ENCODE measurements around the gene SVIL. TPM values are rescaled to one million over a fixed set of nuclear protein-coding genes. Genes with fewer than 3 reads are reported as not detected.
"Not testable (repeated sequence)": the region's sequence is repeated elsewhere in the genome, so short reads cannot be mapped to it uniquely, and the experiment has no call there.

Gene SVIL
- total RNA-seq, 1 experiment from 2014 or later = 147 TPM

DNA sequence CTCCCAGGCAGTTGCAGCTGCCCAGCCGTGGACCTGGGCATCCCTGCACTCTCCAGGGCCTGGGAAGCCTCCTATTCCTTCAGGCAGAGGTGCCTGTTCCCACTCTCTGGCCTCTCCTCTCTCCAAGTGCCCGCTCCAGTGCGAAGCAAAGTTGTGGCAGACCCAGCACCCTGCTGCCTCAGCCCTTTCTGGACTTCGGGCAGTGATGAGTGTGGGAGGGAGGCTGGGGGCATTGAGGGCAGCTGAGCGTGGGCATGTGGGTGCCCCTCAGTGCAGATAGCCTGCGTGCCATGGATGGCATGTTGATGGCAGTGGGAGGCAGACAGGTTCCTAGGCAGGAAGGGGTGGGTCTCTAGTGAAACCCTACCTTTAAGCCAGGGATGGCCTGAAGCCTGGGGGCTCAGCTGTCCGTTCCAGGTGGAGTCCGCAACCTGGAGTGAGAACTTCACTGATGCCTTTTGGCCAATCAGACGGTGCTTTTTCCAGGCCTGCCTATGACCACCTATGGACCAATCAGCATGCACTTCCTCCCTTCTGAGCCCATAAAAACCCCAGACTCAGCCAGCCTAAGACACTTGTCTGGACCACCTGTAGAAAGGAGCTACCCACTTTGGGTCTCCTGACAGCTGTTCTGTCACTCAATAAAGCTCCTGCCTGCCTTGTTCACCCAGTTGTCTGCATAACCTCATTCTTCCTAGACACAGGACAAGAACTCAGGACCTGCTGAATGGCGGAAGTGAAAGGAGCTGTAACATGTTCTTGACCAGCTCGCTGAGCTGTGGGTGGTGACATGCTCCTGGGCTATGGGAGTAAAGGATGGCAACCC lies 26.1 kb downstream of the SVIL start:
- intact Hi-C loops (cut with micrococcal nuclease; ENCODE audit: unreplicated experiment) = no loop called here
- CTCF ChIA-PET = interaction anchor here (0.6 kb wide), 2 partner anchors 15 to 391 kb away, joined by 3 read pairs; no protein-coding TSS in a partner anchor
- H3K4me3 Mint-ChIP-seq (ENCODE audit: low read depth, unreplicated experiment) = no peak overlapping the region
- DNase-seq = no peak
- TF ChIP-seq, protein P1, sequence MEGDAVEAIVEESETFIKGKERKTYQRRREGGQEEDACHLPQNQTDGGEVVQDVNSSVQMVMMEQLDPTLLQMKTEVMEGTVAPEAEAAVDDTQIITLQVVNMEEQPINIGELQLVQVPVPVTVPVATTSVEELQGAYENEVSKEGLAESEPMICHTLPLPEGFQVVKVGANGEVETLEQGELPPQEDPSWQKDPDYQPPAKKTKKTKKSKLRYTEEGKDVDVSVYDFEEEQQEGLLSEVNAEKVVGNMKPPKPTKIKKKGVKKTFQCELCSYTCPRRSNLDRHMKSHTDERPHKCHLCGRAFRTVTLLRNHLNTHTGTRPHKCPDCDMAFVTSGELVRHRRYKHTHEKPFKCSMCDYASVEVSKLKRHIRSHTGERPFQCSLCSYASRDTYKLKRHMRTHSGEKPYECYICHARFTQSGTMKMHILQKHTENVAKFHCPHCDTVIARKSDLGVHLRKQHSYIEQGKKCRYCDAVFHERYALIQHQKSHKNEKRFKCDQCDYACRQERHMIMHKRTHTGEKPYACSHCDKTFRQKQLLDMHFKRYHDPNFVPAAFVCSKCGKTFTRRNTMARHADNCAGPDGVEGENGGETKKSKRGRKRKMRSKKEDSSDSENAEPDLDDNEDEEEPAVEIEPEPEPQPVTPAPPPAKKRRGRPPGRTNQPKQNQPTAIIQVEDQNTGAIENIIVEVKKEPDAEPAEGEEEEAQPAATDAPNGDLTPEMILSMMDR (IDR thresholded peaks at IDR 0.05; ENCODE audit: unreplicated experiment) = no peak
- peaks cover 52% of the 10 kb centered on the region for H3K36me3 Mint-ChIP-seq (ENCODE audit: insufficient read depth, unreplicated experiment)
- H3K27ac Mint-ChIP-seq (ENCODE audit: unreplicated experiment) = no peak overlapping the region
- H3K4me1 Mint-ChIP-seq (ENCODE audit: low read depth, unreplicated experiment) = peaks cover 21% of the 10 kb centered on the region
- no peaks in the 10 kb centered on the region for H3K27me3 Mint-ChIP-seq (ENCODE audit: unreplicated experiment)
- peaks cover 3% of the 10 kb centered on the region for H3K9me3 Mint-ChIP-seq (ENCODE audit: low read depth, unreplicated experiment)
- BruUV-seq (replicated peaks) = no TSS peak

DNA sequence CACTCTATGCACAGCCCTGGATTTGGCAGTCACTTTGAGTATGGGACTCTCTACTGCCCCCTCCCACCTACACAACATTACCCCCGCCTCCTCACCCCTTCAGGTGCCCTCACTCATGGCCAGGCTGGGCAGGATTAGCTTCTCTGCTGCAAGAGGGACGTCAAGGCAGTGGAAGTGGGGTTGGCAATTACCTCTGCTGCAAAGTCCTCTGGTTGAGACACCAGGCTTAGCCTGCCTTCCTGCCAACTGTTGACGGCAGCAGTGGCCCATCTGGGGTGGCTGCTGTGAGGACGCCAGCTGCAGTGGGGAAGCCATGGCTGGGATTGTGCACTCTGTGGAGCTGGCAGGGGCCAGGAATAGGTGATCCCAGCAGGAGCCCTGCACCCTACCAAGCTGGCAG lies 26.7 kb downstream of the SVIL start:
- Mint-ChIP-seq H3K9me3 (ENCODE audit: low read depth, unreplicated experiment) (peaks cover 3% of the 10 kb centered on the region), H3K27ac (ENCODE audit: unreplicated experiment) (no peak overlapping the region), H3K36me3 (ENCODE audit: insufficient read depth, unreplicated experiment) (peaks cover 52% of the 10 kb centered on the region), H3K4me1 (ENCODE audit: low read depth, unreplicated experiment) (peaks cover 21% of the 10 kb centered on the region), H3K4me3 (ENCODE audit: low read depth, unreplicated experiment) (no peak overlapping the region), H3K27me3 (ENCODE audit: unreplicated experiment) (no peaks in the 10 kb centered on the region)
- no TSS peak for BruUV-seq (replicated peaks)
- intact Hi-C loops (cut with micrococcal nuclease; ENCODE audit: unreplicated experiment) = no loop called here
- no peak for DNase-seq
- TF ChIP-seq, protein P1 (IDR thresholded peaks at IDR 0.05; ENCODE audit: unreplicated experiment) = no peak
- CTCF ChIA-PET = interaction anchor here (1.0 kb wide), 1 partner anchor 72 kb away, joined by 3 read pairs; no protein-coding TSS in a partner anchor

DNA sequence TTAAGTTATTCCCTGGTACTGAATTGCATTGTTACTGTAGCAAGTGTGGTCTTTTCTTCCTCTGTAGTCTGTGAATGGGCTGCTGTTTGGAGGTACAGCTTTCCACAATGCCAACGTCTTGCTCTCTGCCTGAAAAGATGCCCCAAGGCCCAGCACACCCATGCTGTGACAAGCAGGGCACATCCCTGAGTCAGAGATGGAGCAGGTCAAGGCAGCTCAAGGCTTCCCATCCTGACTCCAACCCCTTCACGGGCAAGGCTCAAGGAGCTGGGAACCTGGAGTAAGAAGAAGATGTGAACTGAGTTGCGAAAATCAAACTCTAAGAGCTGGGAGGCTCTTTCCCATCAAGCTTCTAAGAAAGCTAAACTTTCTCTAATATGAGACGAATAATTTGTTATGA lies 27.2 kb downstream of the SVIL start:
- Mint-ChIP-seq H3K4me1 (ENCODE audit: low read depth, unreplicated experiment) (peaks cover 21% of the 10 kb centered on the region), H3K9me3 (ENCODE audit: low read depth, unreplicated experiment) (peaks cover 3% of the 10 kb centered on the region), H3K36me3 (ENCODE audit: insufficient read depth, unreplicated experiment) (peaks cover 52% of the 10 kb centered on the region), H3K4me3 (ENCODE audit: low read depth, unreplicated experiment) (no peak overlapping the region), H3K27ac (ENCODE audit: unreplicated experiment) (no peak overlapping the region), H3K27me3 (ENCODE audit: unreplicated experiment) (no peaks in the 10 kb centered on the region)
- intact Hi-C loops (cut with micrococcal nuclease; ENCODE audit: unreplicated experiment) = no loop called here
- no peak for DNase-seq
- no TSS peak for BruUV-seq (replicated peaks)
- TF ChIP-seq, protein P1 (IDR thresholded peaks at IDR 0.05; ENCODE audit: unreplicated experiment) = no peak
- CTCF ChIA-PET = interaction anchor here (1.0 kb wide), 1 partner anchor 72 kb away, joined by 3 read pairs; no protein-coding TSS in a partner anchor

DNA sequence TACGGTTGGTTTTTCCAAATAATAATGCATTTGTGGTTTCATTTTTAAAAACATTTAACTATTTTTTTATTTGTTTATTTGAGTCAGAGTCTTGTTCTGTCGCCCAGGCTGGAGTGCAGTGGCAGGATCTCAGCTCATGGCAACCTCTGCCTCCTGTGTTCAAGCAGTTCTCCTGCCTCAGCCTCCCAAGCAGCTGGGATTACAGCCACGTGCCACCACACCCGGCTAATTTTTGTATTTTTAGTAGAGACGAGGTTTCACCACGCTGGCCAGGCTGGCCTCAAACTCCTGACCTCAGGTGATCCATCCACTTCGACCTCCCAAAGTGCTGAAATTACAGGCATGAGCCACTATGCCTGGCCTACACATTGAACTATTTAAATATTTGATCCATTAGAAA lies 28.1 kb downstream of the SVIL start:
- intact Hi-C loops (cut with micrococcal nuclease; ENCODE audit: unreplicated experiment); DNase-seq; H3K27ac Mint-ChIP-seq (ENCODE audit: unreplicated experiment); H3K4me3 Mint-ChIP-seq (ENCODE audit: low read depth, unreplicated experiment); CTCF ChIA-PET; BruUV-seq (replicated peaks); H3K27me3 Mint-ChIP-seq (ENCODE audit: unreplicated experiment); H3K9me3 Mint-ChIP-seq (ENCODE audit: low read depth, unreplicated experiment): not testable (repeated sequence)
- H3K4me1 Mint-ChIP-seq (ENCODE audit: low read depth, unreplicated experiment) = peaks cover 26% of the 10 kb centered on the region
- H3K36me3 Mint-ChIP-seq (ENCODE audit: insufficient read depth, unreplicated experiment) = peaks cover 45% of the 10 kb centered on the region

DNA sequence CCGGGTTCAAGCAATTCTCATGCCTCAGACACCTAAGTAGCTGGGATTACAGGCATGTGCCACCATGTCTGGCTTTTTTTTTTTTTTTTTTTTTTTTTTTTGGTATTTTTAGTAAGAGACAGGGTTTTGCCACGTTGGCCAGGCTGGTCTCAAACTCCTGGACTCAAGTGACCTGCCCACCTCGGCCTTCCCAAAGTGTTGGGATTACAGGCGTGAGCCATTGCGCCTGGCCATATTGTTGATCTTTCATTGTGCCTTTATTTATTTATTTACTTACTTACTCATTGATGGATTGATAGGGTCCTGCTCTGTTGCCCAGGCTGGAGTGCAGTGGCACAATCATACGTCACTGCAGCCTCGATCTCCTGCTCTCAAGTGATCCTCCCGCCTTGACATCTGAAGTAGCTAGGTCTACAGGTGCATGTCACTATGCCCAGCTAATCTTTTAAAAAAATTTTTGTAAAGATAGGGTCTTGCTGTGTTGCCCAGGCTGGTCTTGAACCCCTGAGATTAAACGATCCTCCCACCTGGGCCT lies 30.4 kb downstream of the SVIL start:
- no peaks in the 10 kb centered on the region for H3K9me3 Mint-ChIP-seq (ENCODE audit: low read depth, unreplicated experiment)
- TF ChIP-seq, protein P1 (IDR thresholded peaks at IDR 0.05; ENCODE audit: unreplicated experiment) = no peak
- peaks cover 28% of the 10 kb centered on the region for H3K36me3 Mint-ChIP-seq (ENCODE audit: insufficient read depth, unreplicated experiment)
- H3K27ac Mint-ChIP-seq (ENCODE audit: unreplicated experiment) = no peak overlapping the region
- H3K4me3 Mint-ChIP-seq (ENCODE audit: low read depth, unreplicated experiment) = no peak overlapping the region
- BruUV-seq (replicated peaks) = no TSS peak
- CTCF ChIA-PET = no interaction called here
- intact Hi-C loops (cut with micrococcal nuclease; ENCODE audit: unreplicated experiment) = no loop called here
- no peaks in the 10 kb centered on the region for H3K27me3 Mint-ChIP-seq (ENCODE audit: unreplicated experiment)
- no peak for DNase-seq
- H3K4me1 Mint-ChIP-seq (ENCODE audit: low read depth, unreplicated experiment) = peaks cover 15% of the 10 kb centered on the region

Measured in Calu3 (cell line).